ENCODE data around the gene CPED1.

Gene CPED1

GRCh38 chr7:120988591-120989256 lies at the start of gene CPED1:
Gene CPED1 (plus strand): TSS chr7:120988711. CDS start chr7:120989622, 911 bp downstream.
- TF ChIP-seq CTCF (IDR thresholded peaks at IDR 0.05; ENCODE audit: borderline replicate concordance, insufficient read depth, low read depth, low read length), result no peak

GRCh38 chr7:120939345-120939744 lies 49.2 kb upstream of the CPED1 start:
- TF ChIP-seq CTCF (IDR thresholded peaks at IDR 0.05; ENCODE audit: borderline replicate concordance, insufficient read depth, low read depth, low read length), result no peak
- H3K4me3 ChIP-seq (ENCODE audit: low read depth, low read length), result no peak overlapping the region

More at GRCh38 chr7:120988591-120989256, at the start of gene CPED1:
- no peak within 1 kb of the TSS for H3K4me3 ChIP-seq (ENCODE audit: low read depth, low read length)

- H3K4me3 ChIP-seq (ENCODE audit: low read depth, low read length), result no peak overlapping the region
- no peak for TF ChIP-seq CTCF (IDR thresholded peaks at IDR 0.05; ENCODE audit: borderline replicate concordance, insufficient read depth, low read depth, low read length)
Measured at GRCh38 chr7:120941064-120941463, 47.4 kb upstream of the CPED1 start.

GRCh38 chr7:120941856-120942255 lies 46.7 kb upstream of the CPED1 start:
- H3K4me3 ChIP-seq (ENCODE audit: low read depth, low read length), result no peak overlapping the region
- no peak for TF ChIP-seq CTCF (IDR thresholded peaks at IDR 0.05; ENCODE audit: borderline replicate concordance, insufficient read depth, low read depth, low read length)

GRCh38 chr7:120942861-120943260 lies 45.6 kb upstream of the CPED1 start:
- H3K4me3 ChIP-seq (ENCODE audit: low read depth, low read length), result no peak overlapping the region
- no peak for TF ChIP-seq CTCF (IDR thresholded peaks at IDR 0.05; ENCODE audit: borderline replicate concordance, insufficient read depth, low read depth, low read length)

- H3K4me3 ChIP-seq (ENCODE audit: low read depth, low read length), result no peak overlapping the region
- no peak for TF ChIP-seq CTCF (IDR thresholded peaks at IDR 0.05; ENCODE audit: borderline replicate concordance, insufficient read depth, low read depth, low read length)
Measured at GRCh38 chr7:120944826-120945562, 43.5 kb upstream of the CPED1 start.

- no peak overlapping the region for H3K4me3 ChIP-seq (ENCODE audit: low read depth, low read length)
- no peak for TF ChIP-seq CTCF (IDR thresholded peaks at IDR 0.05; ENCODE audit: borderline replicate concordance, insufficient read depth, low read depth, low read length)
Measured at GRCh38 chr7:120947980-120948379, 40.5 kb upstream of the CPED1 start.

Data from GM12875 (cell line).